HG03439 (cell line): ENCODE data around the gene ABLIM3.

Source experiments
- ATAC-seq: cut with Tn5 transposase; IDR thresholded peaks from one replicate; pipeline ENCODE4 v1.9.1; 2021; ENCODE audit warnings: mild to moderate bottlenecking, moderate library complexity; ENCODE audit not compliant: unreplicated experiment

Gene ABLIM3

GRCh38 chr5:149277801-149278200, 136.5 kb downstream of the ABLIM3 start:
- ATAC-seq, result no peak

- ATAC-seq, result no peak
Measured at GRCh38 chr5:149278451-149279210, 137.3 kb downstream of the ABLIM3 start.

- ATAC-seq, result no peak
Measured at GRCh38 chr5:149279661-149280060, 138.4 kb downstream of the ABLIM3 start.

DNA sequence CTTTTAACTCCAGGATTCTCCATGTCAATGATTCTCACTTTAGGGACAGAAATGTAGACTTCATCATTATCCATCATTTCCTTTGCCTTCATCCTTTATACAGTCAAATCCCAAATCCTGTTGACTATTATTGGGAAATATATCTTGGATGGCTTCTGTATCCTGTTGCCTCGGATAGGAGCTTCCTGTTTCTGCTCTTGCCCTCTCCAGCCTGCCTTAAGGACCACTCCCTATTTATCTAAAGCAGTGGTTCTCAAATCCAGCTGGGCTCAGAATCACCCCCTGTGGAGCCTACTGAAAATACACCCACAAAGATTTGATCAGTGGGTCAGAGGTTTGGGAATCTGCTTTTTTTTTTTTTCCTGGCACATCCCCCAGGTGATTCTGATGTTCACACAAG, 138.8 kb downstream of the ABLIM3 start:
- ATAC-seq, result no peak

GRCh38 chr5:149280802-149281201, 139.5 kb downstream of the ABLIM3 start:
- ATAC-seq, result no peak

DNA sequence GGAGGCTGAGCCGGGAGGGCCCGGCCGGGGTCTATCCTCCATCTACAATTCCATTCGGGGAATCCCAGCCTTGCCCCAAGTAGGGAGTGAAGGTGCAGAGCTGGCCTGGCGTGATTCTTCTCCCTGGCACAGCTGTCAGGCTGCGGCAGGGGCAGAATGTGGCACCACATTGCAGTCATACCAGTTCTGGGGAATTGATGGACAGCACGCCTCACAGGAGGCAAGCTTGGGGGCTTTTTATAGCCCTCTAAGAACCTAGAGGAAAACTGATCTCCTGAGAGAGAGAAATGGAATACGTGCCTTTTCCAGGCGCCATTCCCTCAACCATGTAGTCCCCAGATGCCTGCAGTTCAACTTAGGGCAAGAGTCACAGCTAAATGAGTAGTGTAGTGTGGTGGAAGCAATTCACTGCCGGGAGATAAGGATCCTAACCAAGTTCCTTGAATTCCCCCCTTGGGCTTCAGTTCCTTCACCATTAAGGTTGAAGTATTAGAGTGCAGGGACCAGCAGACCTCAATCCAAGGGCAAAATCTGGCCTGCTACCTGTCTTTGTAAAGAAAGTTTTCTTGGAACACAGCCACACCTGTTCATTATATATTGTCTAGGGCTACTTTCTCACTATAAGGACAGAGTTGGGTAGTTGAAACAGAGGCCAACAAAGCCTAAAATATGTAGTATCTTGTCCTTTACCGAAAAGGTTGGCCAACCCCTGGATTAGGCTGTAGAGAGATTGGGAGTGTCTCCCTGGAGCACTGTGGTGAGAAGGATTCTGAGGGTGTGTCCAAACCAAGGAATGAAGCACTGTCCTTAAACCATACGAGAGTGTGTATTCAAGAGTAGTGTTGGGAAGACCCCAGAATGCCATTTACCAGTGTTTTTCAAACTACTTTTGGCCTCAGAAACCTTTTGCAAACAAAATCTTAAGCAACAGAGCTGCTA, 141.0 kb downstream of the ABLIM3 start:
- ATAC-seq, result no peak

GRCh38 chr5:149282966-149283332, 141.7 kb downstream of the ABLIM3 start:
- no peak for ATAC-seq

GRCh38 chr5:149283626-149284480, 142.6 kb downstream of the ABLIM3 start:
- ATAC-seq, result no peak

GRCh38 chr5:149284501-149284900, 143.2 kb downstream of the ABLIM3 start:
- no peak for ATAC-seq

GRCh38 chr5:149285153-149285552, 143.9 kb downstream of the ABLIM3 start:
- no peak for ATAC-seq

DNA sequence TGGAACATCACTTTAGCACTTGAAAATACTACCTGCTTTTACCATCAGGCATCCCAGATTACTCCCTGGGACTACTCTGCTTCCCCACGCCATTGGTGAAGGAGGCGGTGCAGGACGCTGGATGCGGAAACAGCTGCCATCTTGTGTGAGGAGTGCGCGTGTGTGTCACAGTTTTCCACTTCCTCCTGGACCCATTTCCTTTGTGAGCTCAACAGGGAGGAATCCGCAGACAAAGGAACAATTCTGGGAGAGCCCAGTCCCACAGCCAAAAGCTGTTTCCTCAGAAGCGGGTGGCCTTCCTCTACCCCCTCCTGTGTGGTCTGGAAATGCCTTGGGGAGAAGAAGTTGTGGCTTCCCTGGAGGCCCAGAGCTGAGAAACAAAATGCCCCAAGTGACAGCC, 147.1 kb downstream of the ABLIM3 start:
- ATAC-seq, result no peak

- ATAC-seq, result no peak
Measured at GRCh38 chr5:149289301-149289700, 148.0 kb downstream of the ABLIM3 start.

DNA sequence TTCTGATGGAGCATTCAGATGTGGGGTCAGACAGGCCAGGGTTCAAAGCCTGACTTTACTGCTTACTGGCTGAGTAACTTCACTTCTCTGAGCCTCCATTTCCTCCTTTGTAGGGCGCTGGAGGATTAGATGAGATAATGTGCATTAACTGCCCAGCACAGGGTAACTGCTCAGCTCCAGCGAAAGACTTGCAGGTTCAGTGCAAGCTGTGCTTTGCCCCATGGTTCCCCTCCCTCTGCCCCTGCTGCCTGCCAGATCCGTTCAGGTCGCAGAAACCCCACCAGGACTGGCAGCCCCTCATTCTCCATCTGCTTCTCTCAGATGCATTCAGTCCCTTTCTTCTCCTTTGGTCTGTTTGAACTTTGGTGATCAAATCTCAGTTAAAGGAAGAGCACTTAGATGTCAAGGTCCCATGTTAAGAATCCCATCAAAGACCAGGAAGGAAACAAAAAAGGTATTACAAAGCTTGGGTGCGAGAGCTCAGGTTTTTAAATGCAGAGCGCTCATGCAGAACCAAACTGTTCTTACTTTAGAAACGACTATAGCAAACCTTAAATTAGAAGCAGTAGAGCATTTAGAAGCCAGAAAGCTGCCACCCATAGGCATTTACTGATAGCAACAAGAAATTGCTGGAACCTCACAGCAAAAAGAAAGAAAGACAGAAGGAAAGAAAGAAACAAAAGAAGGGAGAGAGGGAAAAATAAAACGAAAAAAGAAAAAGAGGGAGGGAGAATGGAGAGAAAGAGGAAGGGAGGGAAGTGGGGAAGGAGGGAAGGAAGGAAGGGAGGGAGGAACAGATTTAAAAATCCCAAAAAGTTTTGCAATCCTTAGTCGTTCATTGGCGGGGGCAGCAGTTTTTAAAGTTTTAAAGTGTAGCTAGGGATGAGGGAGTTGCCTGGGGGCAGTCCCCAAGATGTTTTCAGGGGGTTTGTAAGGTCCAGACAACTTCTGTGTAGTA, 153.9 kb downstream of the ABLIM3 start:
- no peak for ATAC-seq

DNA sequence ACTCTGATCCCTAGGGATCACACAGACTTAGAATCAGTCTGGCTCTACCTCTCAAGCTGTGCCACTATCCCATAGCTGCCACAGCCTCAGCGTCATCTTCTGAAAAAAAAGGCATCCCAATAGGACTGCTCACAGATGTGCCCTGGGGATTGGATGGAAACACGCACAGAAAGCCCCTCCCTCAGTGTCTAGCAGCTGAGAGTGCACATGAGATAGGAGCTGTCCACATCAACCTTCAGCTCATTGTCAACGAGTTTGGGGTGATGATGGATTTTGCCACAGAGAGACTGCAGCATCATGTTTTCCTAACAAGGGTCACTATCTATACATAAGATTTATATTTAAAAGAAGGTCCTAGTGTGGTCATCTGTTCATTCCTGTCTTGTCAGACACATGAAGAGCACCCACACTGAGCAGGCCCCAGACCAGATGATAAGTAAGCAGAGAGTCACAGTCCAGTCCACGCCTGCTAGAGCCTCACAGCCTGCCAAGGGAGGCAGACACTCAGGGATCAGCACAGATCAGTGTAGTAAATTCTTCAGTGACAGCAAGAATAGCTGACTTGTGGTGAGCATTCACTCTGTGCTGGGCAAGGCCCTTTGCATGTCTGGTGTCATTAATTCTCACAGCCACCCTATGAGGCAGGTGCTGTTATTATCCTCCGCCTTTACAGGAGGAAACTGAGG, 156.2 kb downstream of the ABLIM3 start:
- no peak for ATAC-seq

DNA sequence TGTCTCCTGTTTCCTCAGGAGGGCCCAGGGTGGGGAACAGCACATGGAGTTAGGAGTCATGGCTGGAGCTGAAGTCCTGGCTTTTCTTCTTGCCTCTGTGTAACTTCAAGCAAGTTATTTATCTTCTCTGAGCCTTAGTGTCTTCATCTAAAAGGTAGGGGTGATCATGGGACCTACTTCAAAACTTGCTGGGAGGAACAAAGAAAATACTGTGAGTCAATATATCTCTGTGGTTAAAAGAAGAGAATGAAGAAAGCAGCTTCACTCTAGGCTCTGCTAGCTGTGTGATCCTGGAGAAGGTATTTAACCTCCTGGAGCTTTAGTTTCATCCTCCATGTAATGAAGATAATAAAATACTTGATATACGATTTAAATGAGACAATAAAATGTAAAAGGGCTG, 156.9 kb downstream of the ABLIM3 start:
- no peak for ATAC-seq

DNA sequence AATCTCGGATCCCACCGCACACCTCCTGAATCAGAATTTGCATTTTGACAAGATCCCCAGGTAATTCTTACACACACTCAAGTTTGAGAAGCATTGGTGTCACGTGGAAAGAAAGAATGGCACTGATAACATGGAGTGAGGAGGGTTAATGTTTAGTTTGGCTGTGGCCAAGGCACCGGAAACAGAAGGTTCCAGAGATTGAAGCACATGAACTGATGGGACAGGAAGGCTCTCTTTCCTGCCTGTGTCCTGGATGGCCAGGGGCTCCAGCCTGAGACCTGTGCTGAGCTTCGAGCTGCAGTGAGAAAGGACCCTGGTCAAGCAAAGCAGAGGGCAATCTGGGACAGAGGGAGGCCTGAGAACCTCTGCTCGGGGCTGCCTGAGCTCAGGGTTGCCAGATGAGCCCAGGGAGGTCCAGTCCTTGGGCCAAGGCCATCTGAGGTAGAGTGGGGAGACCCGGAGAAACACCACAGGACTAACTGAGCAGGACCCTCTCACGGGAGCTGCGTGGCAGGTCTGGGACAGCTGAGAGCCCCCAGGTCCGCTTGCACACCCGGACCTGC, 157.6 kb downstream of the ABLIM3 start:
- no peak for ATAC-seq

DNA sequence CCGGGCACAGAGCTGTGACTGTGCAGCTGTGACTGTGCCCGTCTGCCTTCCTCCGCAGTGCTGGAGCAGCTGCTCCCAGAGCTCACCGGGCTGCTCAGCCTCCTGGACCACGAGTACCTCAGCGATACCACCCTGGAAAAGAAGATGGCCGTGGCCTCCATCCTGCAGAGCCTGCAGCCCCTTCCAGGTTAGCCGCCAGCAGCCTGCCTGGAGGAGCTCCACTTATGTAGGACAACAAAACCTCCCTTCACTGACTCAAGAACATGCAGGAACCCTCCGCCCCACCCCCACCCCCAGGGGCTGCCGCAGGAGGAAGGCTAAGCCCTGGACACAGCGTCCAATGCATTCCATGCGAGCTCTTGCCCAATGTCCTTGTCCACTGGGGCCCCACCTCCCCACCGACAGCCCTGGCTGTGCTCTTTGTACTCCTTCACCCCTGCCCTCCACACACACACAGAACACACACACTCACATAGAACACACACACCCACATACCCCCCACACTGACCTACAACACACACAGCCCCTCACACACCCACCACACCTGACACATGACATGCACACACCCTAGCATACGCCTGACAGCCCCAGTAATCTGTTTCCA, 158.3 kb downstream of the ABLIM3 start:
- no peak for ATAC-seq

GRCh38 chr5:149300441-149300840, 159.1 kb downstream of the ABLIM3 start:
- no peak for ATAC-seq
